Esophagus muscularis mucosa (tissue), 4 donors: ENCODE results near the gene MRAP2. TPM values are rescaled to one million over a fixed set of nuclear protein-coding genes. Genes with fewer than 3 reads are reported as not detected.
"Not testable (repeated sequence)": the region's sequence is repeated elsewhere in the genome, so short reads cannot be mapped to it uniquely, and the experiment has no call there.

Experiments
- DNase-seq: peaks from one replicate; pipeline ENCODE4 v3.0.0-alpha.2; 2017; ENCODE audit errors: extremely low spot score
- H3K27ac ChIP-seq, 4 donors: fragments of 200-600 bp; sonication (generic); replicated peaks in 1 of 4; 1 replicate in 3 of 4; 2 replicates in 1 of 4; pipeline ENCODE4 v1.5.1; 2016 to 2019; ENCODE audit warnings: mild to moderate bottlenecking in 1 of 4
- H3K27me3 ChIP-seq, 4 donors: fragments of 200-600 bp; sonication (generic); one replicate each; pipeline versions ENCODE4 v1.5.1 to v1.6.0; 2016 to 2019
- H3K36me3 ChIP-seq, 4 donors: fragments of 200-600 bp; sonication (generic); one replicate each; pipeline ENCODE4 v1.5.1; 2016 to 2019
- H3K4me1 ChIP-seq, 4 donors: fragments of 200-600 bp; sonication (generic); one replicate each; pipeline ENCODE4 v1.5.1; 2016 to 2019
- H3K4me3 ChIP-seq, 4 donors: fragments of 200-600 bp; sonication (generic); 1 replicate in 2 of 4; 2 replicates in 2 of 4; pipeline ENCODE4 v1.5.1; 2016 to 2019; ENCODE audit warnings: mild to moderate bottlenecking in 4 of 4, moderate library complexity in 1 of 4
- H3K9me3 ChIP-seq, 4 donors: fragments of 200-600 bp; sonication (generic); 1 replicate in 3 of 4; 2 replicates in 1 of 4; pipeline ENCODE4 v1.5.1; 2016 to 2019
- EP300 ChIP-seq: sonication (generic); formaldehyde crosslinking; IDR thresholded peaks from one replicate; pipeline ENCODE4 v1.6.1; 2017; ENCODE audit warnings: antibody characterized with exemption
- POLR2A ChIP-seq: fragments of 450-650 bp; IDR thresholded peaks from one replicate; pipeline ENCODE4 v1.6.1; 2017; ENCODE audit warnings: antibody characterized with exemption, moderate library complexity, mild to moderate bottlenecking, low read depth
- POLR2AphosphoS5 ChIP-seq, 2 donors: sonication (generic); formaldehyde crosslinking; IDR thresholded peaks; one replicate each; pipeline ENCODE4 v1.6.1; 2017; ENCODE audit warnings: antibody characterized with exemption in 2 of 2
- WGBS: methylation state at CpG from one replicate; pipeline ENCODE4 v1.1.5; 2018; 5-methylcytosine and 5-hydroxymethylcytosine counted together
- intact Hi-C: fragments of 100-400 bp; cut with DNase I; formaldehyde crosslinking; loops from one replicate; pipeline ENCODE4 v1.15.1; 2023
- total RNA-seq, 4 donors: library from RNA; depleted of rRNA; stranded (reverse); fragments of >200 nt; gene quantifications; one replicate each; pipeline versions ENCODE4 v1.1.0 to v1.2.1, GENCODE V29; 2016
- TF ChIP-seq, protein P1 (sequence below), 3 experiments: fragments of 200-600 bp in 2 of 3; fragments of 450-650 bp in 1 of 3; sonication (generic) in 2 of 3; IDR thresholded peaks; one replicate each; pipeline ENCODE4 v1.5.1; 2017 to 2019; ENCODE audit warnings: antibody characterized with exemption in 3 of 3, mild to moderate bottlenecking in 2 of 3, moderate library complexity in 1 of 3

MRAP2 gene
- total RNA-seq, 4 donors from 2014 or later = 0.11 to 0.32 (median 0.17) TPM; not detected in 1

DNA sequence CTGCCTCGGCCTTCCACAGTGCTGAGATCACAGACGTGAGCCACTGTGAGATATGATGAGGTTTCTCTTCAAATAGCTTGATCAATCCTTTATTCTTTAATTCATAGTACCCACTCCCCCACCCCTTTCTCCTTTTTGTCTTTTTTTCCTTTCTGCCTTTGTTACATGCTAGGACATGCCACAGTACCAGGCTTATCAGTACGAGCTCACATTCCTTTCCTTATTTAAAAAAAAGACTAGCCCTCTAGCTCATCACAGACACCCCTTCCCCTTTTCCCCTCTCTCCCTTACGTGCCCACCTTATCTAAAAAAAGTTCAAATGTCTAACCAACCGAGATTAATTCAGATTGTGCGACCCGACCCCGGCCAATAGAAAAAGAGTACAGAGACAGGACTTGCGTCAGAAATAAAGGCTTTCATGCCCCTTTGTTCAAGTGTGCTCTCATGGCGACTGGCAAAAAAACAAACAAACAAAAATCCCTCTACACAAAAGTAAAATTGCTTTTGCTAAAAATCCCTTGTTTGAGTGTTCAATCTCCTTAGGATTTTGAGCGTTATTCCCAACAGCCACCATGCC is 49.2 kb downstream of the MRAP2 start:
- no peaks in the 10 kb centered on the region for H3K9me3 ChIP-seq
- H3K4me3 ChIP-seq = no peak overlapping the region
- no peak for TF ChIP-seq EP300
- no peak for TF ChIP-seq POLR2AphosphoS5 (IDR thresholded peaks at IDR 0.05)
- no peak for TF ChIP-seq POLR2A
- 54% methylated on average over 11 of the region's 11 CpGs for WGBS
- no peak overlapping the region for H3K27ac ChIP-seq
- no peaks in the 10 kb centered on the region for H3K4me1 ChIP-seq
- H3K27me3 ChIP-seq = no peaks in the 10 kb centered on the region
- DNase-seq = no peak
- intact Hi-C loops = no loop called here
- H3K36me3 ChIP-seq = no peaks in the 10 kb centered on the region

DNA sequence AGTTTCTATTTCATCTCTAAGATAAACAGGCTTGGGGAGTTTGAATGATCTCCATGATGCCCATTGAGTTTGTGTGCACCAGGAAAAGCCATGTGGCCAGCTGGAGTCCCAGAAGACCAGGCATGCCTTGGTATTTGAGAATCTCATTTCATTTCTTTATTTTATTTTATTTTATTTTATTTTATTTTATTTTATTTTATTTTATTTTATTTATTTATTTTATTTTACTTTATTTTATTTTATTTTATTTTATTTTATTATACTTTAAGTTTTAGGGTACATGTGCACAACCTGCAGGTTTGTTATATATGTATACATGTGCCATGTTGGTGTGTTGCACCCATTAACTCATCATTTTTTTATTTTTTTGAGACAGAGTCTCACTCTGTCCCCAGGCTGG is 51.1 kb downstream of the MRAP2 start:
- intact Hi-C loops, H3K4me3 ChIP-seq, H3K27ac ChIP-seq, H3K4me1 ChIP-seq, H3K27me3 ChIP-seq, H3K36me3 ChIP-seq, DNase-seq, H3K9me3 ChIP-seq: not testable (repeated sequence)

DNA sequence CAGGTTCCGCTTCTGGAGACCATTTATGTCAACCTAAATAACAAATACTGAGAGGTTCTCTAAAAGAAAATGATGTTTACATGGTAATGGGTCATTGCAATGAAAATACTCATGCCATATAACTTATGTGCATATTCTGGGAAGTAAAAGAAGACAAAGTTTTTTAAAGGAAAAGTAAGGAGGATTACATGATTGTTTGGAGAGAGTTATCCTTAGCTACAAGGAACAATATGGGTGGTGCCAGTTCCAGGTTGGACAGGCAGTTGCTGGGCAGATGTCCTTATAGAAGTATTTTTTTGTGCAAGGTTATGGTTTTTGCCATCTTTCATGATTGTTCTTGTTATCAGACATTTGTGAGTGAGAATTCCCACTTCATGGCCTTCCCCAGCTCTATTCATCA is 52.5 kb downstream of the MRAP2 start:
- no peak for DNase-seq
- H3K27ac ChIP-seq = no peak overlapping the region
- intact Hi-C loops = no loop called here
- H3K27me3 ChIP-seq = no peaks in the 10 kb centered on the region
- H3K9me3 ChIP-seq = no peaks in the 10 kb centered on the region
- 85% methylated on average over 1 of the region's 1 CpG for WGBS
- H3K36me3 ChIP-seq = no peaks in the 10 kb centered on the region
- no peak for TF ChIP-seq EP300
- TF ChIP-seq, protein P1, sequence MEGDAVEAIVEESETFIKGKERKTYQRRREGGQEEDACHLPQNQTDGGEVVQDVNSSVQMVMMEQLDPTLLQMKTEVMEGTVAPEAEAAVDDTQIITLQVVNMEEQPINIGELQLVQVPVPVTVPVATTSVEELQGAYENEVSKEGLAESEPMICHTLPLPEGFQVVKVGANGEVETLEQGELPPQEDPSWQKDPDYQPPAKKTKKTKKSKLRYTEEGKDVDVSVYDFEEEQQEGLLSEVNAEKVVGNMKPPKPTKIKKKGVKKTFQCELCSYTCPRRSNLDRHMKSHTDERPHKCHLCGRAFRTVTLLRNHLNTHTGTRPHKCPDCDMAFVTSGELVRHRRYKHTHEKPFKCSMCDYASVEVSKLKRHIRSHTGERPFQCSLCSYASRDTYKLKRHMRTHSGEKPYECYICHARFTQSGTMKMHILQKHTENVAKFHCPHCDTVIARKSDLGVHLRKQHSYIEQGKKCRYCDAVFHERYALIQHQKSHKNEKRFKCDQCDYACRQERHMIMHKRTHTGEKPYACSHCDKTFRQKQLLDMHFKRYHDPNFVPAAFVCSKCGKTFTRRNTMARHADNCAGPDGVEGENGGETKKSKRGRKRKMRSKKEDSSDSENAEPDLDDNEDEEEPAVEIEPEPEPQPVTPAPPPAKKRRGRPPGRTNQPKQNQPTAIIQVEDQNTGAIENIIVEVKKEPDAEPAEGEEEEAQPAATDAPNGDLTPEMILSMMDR (IDR thresholded peaks at IDR 0.05) = no peak
- TF ChIP-seq POLR2A = no peak
- no peak for TF ChIP-seq POLR2AphosphoS5 (IDR thresholded peaks at IDR 0.05)
- H3K4me1 ChIP-seq = no peaks in the 10 kb centered on the region
- no peak overlapping the region for H3K4me3 ChIP-seq

DNA sequence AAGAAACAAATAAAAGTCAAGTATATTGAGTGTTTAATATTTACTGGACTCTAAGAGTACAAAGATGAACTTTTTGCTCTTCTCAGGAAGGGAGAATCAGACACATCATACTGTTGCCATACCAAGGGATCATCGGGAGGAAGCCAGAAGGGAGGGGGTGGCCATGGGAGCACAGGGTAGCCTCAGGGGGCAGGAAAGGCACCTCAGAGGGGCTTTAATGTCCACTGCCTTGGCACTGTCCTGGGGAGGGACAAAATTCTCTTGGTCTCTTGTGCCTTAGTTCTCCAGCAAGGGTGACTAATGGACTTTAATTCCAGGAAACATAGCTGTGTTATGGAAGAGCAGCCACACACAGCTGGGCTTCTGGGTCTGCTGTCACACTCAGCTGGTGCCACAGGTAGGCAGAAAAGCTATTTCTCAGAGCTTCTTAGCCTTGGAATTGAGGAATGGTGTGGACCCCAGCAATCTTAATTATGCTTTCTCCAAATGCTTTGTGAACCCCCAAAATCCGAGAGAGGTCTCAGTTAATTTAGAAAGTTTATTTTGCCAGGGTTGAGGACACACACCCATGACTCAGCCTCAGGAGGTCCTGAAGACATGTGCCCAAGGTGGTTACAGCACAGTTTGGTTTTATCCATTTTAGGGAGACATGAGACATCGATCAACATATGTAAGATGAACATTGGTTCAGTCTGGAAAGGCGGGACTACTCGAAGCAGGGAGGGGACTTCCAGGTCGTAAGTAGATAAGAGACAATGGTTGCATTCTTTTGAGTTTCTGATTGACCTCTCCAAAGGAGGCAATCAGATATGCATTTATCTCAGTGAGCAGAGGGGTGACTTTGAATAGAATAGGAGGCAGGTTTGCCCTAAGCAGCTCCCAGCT is 53.2 kb downstream of the MRAP2 start:
- no peak for DNase-seq
- Histone ChIP-seq H3K27ac (no peak overlapping the region), H3K36me3 (no peaks in the 10 kb centered on the region), H3K4me1 (no peaks in the 10 kb centered on the region), H3K27me3 (no peaks in the 10 kb centered on the region), H3K9me3 (no peaks in the 10 kb centered on the region), H3K4me3 (no peak overlapping the region)
- TF ChIP-seq POLR2A (no peak), POLR2AphosphoS5 (IDR thresholded peaks at IDR 0.05) (no peak), EP300 (no peak)
- TF ChIP-seq, protein P1 (IDR thresholded peaks at IDR 0.05) = no peak
- intact Hi-C loops = no loop called here
- WGBS = 72% methylated on average over 6 of the region's 6 CpGs

DNA sequence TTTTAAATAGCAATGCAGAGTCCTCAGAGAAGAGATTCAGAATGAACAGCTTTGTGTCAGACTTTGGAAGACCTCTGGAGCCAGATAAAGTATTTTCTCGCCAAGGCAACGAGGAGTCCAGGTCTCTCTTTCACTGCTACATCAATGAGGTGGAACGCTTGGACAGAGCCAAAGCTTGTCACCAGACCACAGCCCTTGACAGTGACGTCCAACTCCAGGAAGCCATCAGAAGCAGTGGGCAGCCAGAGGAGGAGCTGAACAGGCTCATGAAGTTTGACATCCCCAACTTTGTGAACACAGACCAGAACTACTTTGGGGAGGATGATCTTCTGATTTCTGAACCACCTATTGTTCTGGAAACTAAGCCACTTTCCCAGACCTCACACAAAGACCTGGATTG is 55.5 kb downstream of the MRAP2 start:
- intact Hi-C loops = no loop called here
- 87% methylated on average over 4 of the region's 4 CpGs for WGBS
- H3K36me3 ChIP-seq = no peaks in the 10 kb centered on the region
- H3K4me1 ChIP-seq = no peaks in the 10 kb centered on the region
- TF ChIP-seq, protein P1 (IDR thresholded peaks at IDR 0.05) = no peak
- TF ChIP-seq POLR2AphosphoS5 (IDR thresholded peaks at IDR 0.05) = no peak
- no peak for TF ChIP-seq EP300
- TF ChIP-seq POLR2A = no peak
- no peaks in the 10 kb centered on the region for H3K27me3 ChIP-seq
- H3K27ac ChIP-seq = no peak overlapping the region
- peaks cover 0 to 1% (median 0%) of the 10 kb centered on the region in 4 donors for H3K9me3 ChIP-seq
- H3K4me3 ChIP-seq = no peak overlapping the region
- DNase-seq = no peak
